ENCODE data around the gene KIF26A. TPM values are rescaled to one million over a fixed set of nuclear protein-coding genes. Genes with fewer than 3 reads are reported as not detected.

KIF26A gene
- total RNA-seq, 1 donor from 2014 or later: 15.0 TPM

DNA sequence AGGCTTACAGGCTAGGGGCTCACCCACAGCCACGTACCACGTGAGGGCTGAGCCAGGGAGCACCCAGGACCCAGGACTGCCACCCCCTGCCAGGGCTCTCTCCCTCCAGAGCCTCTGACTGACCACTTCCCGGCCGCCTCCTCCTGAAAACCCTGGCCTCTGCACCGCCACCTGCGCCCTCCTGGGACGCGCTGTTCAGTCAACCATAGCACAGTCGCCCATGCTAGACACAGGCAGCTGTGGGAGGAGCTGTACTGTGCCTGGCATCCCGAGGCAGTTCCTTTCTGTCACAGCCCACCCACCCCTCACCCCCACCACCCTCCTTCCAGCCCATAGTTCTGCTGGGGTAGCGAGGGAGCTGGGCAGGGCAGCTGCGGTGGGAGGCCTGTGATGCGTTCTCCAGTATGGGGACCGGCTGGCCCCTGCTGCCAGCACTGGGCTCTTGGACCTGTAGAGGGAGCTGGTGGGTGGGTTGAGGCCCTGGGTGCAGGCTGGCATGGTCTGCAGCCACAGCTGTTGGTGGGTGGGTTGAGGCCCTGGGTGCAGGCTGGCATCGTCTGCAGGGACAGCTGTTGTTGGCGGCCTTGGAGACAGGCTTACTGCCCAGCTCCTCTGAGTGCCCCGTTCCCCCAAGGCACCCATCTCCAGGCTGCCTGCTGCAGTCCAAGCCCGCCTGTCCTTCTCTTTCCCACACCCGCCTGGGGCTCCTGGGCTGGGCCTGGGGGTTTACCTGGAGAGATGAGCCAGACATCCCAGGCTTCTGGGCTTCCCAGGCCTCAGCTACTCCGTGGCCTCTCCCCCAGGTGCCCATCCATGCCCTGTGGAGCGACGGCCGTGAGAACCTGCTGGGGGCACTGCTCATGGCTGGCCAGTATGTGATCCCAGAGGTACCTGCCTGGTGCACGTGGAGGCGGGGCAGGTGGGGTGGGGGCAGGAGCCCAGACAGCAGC lies 41.4 kb upstream of the KIF26A start:
- Mint-ChIP-seq H3K4me3 (no peak overlapping the region), H3K36me3 (ENCODE audit: low read depth) (no peaks in the 10 kb centered on the region), H3K4me1 (peaks cover 3% of the 10 kb centered on the region), H3K9me3 (no peaks in the 10 kb centered on the region), H3K27ac (ENCODE audit: unreplicated experiment) (no peak overlapping the region), H3K27me3 (ENCODE audit: low read depth) (no peaks in the 10 kb centered on the region)
- no peak for DNase-seq (ENCODE audit: low read depth, low spot score)
- TF ChIP-seq, protein P1, sequence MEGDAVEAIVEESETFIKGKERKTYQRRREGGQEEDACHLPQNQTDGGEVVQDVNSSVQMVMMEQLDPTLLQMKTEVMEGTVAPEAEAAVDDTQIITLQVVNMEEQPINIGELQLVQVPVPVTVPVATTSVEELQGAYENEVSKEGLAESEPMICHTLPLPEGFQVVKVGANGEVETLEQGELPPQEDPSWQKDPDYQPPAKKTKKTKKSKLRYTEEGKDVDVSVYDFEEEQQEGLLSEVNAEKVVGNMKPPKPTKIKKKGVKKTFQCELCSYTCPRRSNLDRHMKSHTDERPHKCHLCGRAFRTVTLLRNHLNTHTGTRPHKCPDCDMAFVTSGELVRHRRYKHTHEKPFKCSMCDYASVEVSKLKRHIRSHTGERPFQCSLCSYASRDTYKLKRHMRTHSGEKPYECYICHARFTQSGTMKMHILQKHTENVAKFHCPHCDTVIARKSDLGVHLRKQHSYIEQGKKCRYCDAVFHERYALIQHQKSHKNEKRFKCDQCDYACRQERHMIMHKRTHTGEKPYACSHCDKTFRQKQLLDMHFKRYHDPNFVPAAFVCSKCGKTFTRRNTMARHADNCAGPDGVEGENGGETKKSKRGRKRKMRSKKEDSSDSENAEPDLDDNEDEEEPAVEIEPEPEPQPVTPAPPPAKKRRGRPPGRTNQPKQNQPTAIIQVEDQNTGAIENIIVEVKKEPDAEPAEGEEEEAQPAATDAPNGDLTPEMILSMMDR (conservative IDR thresholded peaks at IDR 0.05): no peak

DNA sequence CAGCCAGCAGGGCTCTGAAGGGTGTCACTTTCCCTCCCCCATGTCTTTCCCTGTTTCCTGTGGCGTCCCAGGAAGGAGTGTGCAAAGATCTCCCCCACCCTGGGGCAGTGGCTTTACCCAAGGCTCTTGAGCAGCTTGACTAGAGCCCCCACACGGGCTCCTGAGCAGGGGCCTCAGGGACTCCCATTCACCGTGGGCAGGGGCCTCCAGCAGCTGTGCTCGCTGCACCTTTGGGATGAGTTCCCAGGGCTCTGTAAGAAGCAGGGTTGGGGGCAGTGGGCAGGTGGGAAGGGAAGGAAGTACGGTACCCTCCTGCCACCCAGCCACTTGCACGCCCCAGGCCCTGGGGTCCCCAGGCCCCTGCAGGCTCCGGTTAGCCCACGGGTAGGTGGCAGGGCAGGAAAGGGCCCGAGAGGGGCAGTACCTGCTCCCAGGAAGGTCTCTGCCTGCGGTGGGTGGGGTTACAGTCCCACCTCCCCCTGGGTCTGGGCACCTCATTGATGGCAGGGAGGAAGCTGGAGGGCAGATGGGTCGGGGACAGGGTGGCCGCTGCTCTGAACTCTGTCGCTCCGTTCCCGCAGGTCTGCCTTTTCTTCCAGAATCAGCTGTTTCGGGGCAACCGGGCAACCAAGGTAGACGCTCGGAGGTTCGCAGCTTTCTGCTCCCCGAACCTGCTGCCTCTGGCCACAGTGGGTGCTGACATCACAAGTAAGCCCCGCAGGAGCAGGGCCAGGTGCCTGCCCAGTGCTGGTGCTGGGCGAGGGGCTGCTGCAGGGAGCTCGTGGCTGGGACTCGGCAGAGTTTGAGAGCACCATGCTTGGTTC lies 39.9 kb upstream of the KIF26A start:
- H3K27ac Mint-ChIP-seq (ENCODE audit: unreplicated experiment): no peak overlapping the region
- H3K4me1 Mint-ChIP-seq: peaks cover 3% of the 10 kb centered on the region
- no peaks in the 10 kb centered on the region for H3K27me3 Mint-ChIP-seq (ENCODE audit: low read depth)
- H3K36me3 Mint-ChIP-seq (ENCODE audit: low read depth): no peaks in the 10 kb centered on the region
- TF ChIP-seq, protein P1 (conservative IDR thresholded peaks at IDR 0.05): no peak
- no peak for DNase-seq (ENCODE audit: low read depth, low spot score)
- H3K9me3 Mint-ChIP-seq: no peaks in the 10 kb centered on the region
- H3K4me3 Mint-ChIP-seq: no peak overlapping the region

DNA sequence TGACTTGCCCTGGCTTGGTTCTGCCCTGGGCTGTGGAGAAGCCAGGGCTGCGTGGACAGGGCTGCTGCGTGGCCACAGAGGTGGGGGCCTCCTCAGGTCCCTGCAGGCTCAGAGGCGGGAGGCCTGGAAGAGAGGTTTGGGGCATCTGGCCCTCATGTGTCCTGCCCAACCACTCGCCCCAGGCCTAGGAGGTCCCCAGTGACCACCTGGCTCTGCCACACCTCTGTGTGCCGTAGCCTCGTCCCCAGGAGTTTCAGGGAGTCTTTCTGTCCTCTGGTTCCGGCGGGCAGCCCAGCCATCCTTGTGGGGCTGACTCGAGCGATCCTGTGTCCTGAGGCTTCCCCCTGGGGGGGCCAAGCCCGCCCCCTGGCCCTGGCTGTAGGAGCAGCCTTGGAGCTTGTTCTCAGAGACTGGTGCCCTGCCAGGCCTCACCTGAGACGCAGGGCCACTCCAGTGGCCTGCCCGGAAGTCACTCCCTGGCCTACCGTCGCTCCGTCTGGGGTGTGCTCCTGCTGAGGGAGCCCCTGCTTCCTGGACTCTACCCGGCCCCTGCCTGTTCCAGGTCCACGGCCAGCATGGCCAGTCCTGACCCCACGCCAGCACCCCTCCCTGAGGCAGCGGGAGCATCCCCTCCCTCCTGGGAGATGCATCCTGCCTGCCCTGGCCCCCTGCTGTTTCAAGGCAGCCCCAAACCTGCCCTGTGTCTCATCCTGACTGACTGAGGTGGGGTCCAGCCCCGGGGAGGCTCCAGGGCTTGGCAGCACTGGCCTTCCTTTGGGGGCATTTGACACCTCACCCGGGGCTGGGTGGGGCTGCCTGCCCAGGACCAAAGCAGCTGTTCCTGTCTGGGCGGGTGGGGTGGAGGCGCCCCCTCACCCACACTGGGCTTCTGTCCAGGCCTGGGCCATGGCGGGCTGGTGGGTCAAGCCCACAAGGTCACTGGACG lies 39.0 kb upstream of the KIF26A start:
- Mint-ChIP-seq H3K4me1 (peaks cover 3% of the 10 kb centered on the region), H3K27me3 (ENCODE audit: low read depth) (no peaks in the 10 kb centered on the region), H3K9me3 (no peaks in the 10 kb centered on the region), H3K4me3 (no peak overlapping the region), H3K36me3 (ENCODE audit: low read depth) (no peaks in the 10 kb centered on the region), H3K27ac (ENCODE audit: unreplicated experiment) (no peak overlapping the region)
- no peak for DNase-seq (ENCODE audit: low read depth, low spot score)
- TF ChIP-seq, protein P1 (conservative IDR thresholded peaks at IDR 0.05): no peak

DNA sequence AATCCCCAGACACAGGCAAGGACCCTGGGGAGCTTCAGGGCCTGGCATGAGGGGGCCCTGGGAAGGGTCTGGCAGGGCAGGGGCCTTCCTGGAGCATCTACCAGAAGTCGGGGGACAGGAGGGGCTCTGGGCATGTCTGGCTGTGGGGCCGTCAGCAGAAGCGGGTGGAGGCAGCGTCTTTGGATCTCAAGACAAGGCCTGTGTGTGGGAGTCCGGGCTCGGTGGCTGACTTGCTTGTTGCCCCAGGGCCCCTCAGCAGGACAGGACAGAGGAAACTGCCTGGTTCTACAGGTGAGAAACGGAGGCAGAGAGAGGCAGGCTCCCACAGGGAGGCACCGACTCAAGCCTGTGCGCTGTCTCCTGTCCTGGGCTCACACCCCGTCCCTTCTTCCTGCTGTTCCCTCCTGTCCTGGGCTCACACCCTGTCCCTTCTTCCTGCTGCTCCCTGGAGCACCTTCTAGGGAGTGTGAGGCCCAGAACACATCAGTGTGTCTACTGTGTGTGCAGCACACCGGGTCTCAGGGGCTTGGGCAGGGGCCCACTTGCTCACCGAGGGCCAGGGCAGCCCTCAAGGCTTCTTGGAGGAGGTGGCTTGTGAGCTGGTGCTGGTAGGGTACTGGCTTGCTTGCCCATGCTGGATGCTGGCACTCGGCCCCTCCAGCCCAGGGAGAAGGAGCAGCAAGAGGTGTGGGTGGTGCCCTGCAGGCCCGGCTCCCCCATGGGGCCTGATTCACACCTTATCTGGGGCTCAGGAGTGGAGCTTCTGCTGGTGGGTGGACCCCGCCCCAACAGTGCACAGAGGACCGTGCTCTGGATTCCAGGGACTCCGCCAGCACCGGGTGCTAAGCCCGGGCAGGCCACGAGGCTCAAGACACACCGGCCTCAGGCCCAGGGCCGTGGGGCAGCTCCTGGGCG lies 38.0 kb upstream of the KIF26A start:
- H3K27me3 Mint-ChIP-seq (ENCODE audit: low read depth): no peaks in the 10 kb centered on the region

More for the DNA sequence above, 38.0 kb upstream of the KIF26A start:
- TF ChIP-seq, protein P1 (conservative IDR thresholded peaks at IDR 0.05): no peak
- Mint-ChIP-seq H3K27ac (ENCODE audit: unreplicated experiment) (no peak overlapping the region), H3K9me3 (no peaks in the 10 kb centered on the region), H3K36me3 (ENCODE audit: low read depth) (no peaks in the 10 kb centered on the region), H3K4me1 (no peaks in the 10 kb centered on the region), H3K4me3 (no peak overlapping the region)
- DNase-seq (ENCODE audit: low read depth, low spot score): no peak
